Upper lobe of left lung (tissue), 4 donors: Measurements from ENCODE around the gene MRM3.

ENCODE experiments used
- EP300 ChIP-seq, 4 donors: sonication (generic); formaldehyde crosslinking; IDR thresholded peaks; one replicate each; pipeline ENCODE4 v1.5.1; 2017; ENCODE audit warnings: antibody characterized with exemption in 4 of 4, control low read depth in 2 of 4
- POLR2A ChIP-seq, 4 donors: fragments of 450-650 bp; IDR thresholded peaks; one replicate each; pipeline ENCODE4 v1.5.1; 2016 to 2017; ENCODE audit warnings: antibody characterized with exemption in 4 of 4, mild to moderate bottlenecking in 2 of 4
- POLR2AphosphoS5 ChIP-seq, 2 donors: sonication (generic); formaldehyde crosslinking; IDR thresholded peaks; one replicate each; pipeline ENCODE4 v1.5.1; 2017; ENCODE audit warnings: antibody characterized with exemption in 2 of 2
- TF ChIP-seq, protein P1 (sequence below), 6 experiments: fragments of 450-650 bp in 4 of 6; fragments of 200-600 bp in 2 of 6; sonication (generic) in 2 of 6; IDR thresholded peaks; one replicate each; pipeline ENCODE4 v1.5.1; 2016 to 2019; ENCODE audit warnings: antibody characterized with exemption in 6 of 6

GRCh38 chr17:784143-784542 lies 2.0 kb downstream of the MRM3 start:
- TF ChIP-seq POLR2A (IDR thresholded peaks at IDR 0.05) (no peak), POLR2AphosphoS5 (IDR thresholded peaks at IDR 0.05) (no peak), EP300 (IDR thresholded peaks at IDR 0.05) (no peak)
- TF ChIP-seq, protein P1, sequence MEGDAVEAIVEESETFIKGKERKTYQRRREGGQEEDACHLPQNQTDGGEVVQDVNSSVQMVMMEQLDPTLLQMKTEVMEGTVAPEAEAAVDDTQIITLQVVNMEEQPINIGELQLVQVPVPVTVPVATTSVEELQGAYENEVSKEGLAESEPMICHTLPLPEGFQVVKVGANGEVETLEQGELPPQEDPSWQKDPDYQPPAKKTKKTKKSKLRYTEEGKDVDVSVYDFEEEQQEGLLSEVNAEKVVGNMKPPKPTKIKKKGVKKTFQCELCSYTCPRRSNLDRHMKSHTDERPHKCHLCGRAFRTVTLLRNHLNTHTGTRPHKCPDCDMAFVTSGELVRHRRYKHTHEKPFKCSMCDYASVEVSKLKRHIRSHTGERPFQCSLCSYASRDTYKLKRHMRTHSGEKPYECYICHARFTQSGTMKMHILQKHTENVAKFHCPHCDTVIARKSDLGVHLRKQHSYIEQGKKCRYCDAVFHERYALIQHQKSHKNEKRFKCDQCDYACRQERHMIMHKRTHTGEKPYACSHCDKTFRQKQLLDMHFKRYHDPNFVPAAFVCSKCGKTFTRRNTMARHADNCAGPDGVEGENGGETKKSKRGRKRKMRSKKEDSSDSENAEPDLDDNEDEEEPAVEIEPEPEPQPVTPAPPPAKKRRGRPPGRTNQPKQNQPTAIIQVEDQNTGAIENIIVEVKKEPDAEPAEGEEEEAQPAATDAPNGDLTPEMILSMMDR (IDR thresholded peaks at IDR 0.05) = no peak
